Smooth muscle cell (in vitro differentiated cells): ENCODE results near the gene FHOD3. TPM values are rescaled to one million over a fixed set of nuclear protein-coding genes. Genes with fewer than 3 reads are reported as not detected.

Experiments
- DNase-seq: peaks from one replicate; lab custom pipeline; 2025; ENCODE audit not compliant: unreplicated experiment; lab: John Stamatoyannopoulos, UW
- H2AFZ ChIP-seq: fragments of 200-600 bp; sonication (generic); 2 replicates; pipeline ENCODE4 v1.6.0; 2016; ENCODE audit warnings: antibody characterized with exemption, low read depth, mild to moderate bottlenecking
- H3F3A ChIP-seq: fragments of 200-600 bp; sonication (generic); 2 replicates; pipeline ENCODE4 v1.6.0; 2017; ENCODE audit warnings: antibody characterized with exemption, low read depth
- H3K27ac ChIP-seq: fragments of 200-600 bp; sonication (generic); 2 replicates; pipeline ENCODE4 v1.5.1; 2016; ENCODE audit warnings: low read depth, mild to moderate bottlenecking
- H3K27me3 ChIP-seq: fragments of 200-600 bp; sonication (generic); 2 replicates; pipeline ENCODE4 v1.6.1; 2016; ENCODE audit warnings: low read depth, mild to moderate bottlenecking
- H3K36me3 ChIP-seq: fragments of 200-600 bp; sonication (generic); 2 replicates; pipeline ENCODE4 v1.5.1; 2016; ENCODE audit warnings: low read depth
- H3K4me1 ChIP-seq: fragments of 200-600 bp; sonication (generic); 2 replicates; pipeline ENCODE4 v1.5.1; 2016; ENCODE audit warnings: low read depth
- H3K4me2 ChIP-seq: fragments of 200-600 bp; sonication (generic); 2 replicates; pipeline ENCODE4 v1.6.0; 2016; ENCODE audit warnings: mild to moderate bottlenecking
- H3K4me3 ChIP-seq: fragments of 200-600 bp; sonication (generic); 2 replicates; pipeline ENCODE4 v1.5.1; 2016; ENCODE audit warnings: mild to moderate bottlenecking
- H3K79me2 ChIP-seq: fragments of 200-600 bp; sonication (generic); 2 replicates; pipeline ENCODE4 v1.6.0; 2016; ENCODE audit warnings: low read depth, mild to moderate bottlenecking
- H3K9ac ChIP-seq: fragments of 200-600 bp; sonication (generic); 2 replicates; pipeline ENCODE4 v1.6.0; 2016; ENCODE audit warnings: low read depth
- H3K9me3 ChIP-seq: fragments of 200-600 bp; sonication (generic); replicated peaks from 2 replicates; pipeline ENCODE4 v1.5.1; 2016; ENCODE audit warnings: low read depth
- H4K20me1 ChIP-seq: fragments of 200-600 bp; sonication (generic); 2 replicates; pipeline ENCODE4 v1.6.0; 2016; ENCODE audit warnings: low read depth
- CTCF ChIP-seq: fragments of 200-600 bp; sonication (generic); IDR thresholded peaks from 2 replicates; pipeline ENCODE4 v1.5.1; 2017; ENCODE audit warnings: borderline replicate concordance, mild to moderate bottlenecking, antibody characterized with exemption; ENCODE audit not compliant: insufficient read depth, poor library complexity, severe bottlenecking
- WGBS: methylation state at CpG from one replicate; pipeline ENCODE4 v1.1.7; 2016; ENCODE audit warnings: low lambda C conversion rate; 5-methylcytosine and 5-hydroxymethylcytosine counted together
- polyA plus RNA-seq: library from polyadenylated mRNA; unstranded; fragments of >200 nt; fragmentation: Nextera tagmentation; extraction: Ambion mirVana; gene quantifications from 2 replicates; pipeline ENCODE4 v1.2.1, GENCODE V29; 2016
- total RNA-seq: library from RNA; depleted of rRNA; stranded (reverse); fragments of >200 nt; gene quantifications from 2 replicates; pipeline ENCODE4 v1.2.3, GENCODE V29; 2014

The FHOD3 gene
- total and polyA plus RNA-seq, 2 experiments from 2014 or later: 6.3 to 19.4 TPM

GRCh38 chr18:36493349-36494159 is 196.0 kb downstream of the FHOD3 start:
- H3K27ac ChIP-seq: no peak overlapping the region
- WGBS: 80% methylated on average over 15 of the region's 15 CpGs
- H2AFZ ChIP-seq: no peak overlapping the region
- TF ChIP-seq CTCF: no peak
- H3K79me2 ChIP-seq: peaks cover 6% of the 10 kb centered on the region
- H3K4me3 ChIP-seq: no peak overlapping the region
- no peak overlapping the region for H3K4me2 ChIP-seq
- H3K27me3 ChIP-seq: no peaks in the 10 kb centered on the region
- H3K36me3 ChIP-seq: no peaks in the 10 kb centered on the region
- H4K20me1 ChIP-seq: no peaks in the 10 kb centered on the region
- no peaks in the 10 kb centered on the region for H3F3A ChIP-seq
- no peak for DNase-seq
- H3K4me1 ChIP-seq: peaks cover 18% of the 10 kb centered on the region
- no peak overlapping the region for H3K9ac ChIP-seq
- no peaks in the 10 kb centered on the region for H3K9me3 ChIP-seq

GRCh38 chr18:36494160-36494437 is 196.6 kb downstream of the FHOD3 start:
- Histone ChIP-seq H3K9ac (no peak overlapping the region), H3K4me3 (no peak overlapping the region), H4K20me1 (no peaks in the 10 kb centered on the region), H3K79me2 (peaks cover 6% of the 10 kb centered on the region), H3K4me2 (no peak overlapping the region), H3K27ac (no peak overlapping the region), H2AFZ (no peak overlapping the region), H3K9me3 (no peaks in the 10 kb centered on the region), H3F3A (no peaks in the 10 kb centered on the region), H3K4me1 (peaks cover 18% of the 10 kb centered on the region), H3K27me3 (no peaks in the 10 kb centered on the region), H3K36me3 (no peaks in the 10 kb centered on the region)
- DNase-seq: no peak
- no peak for TF ChIP-seq CTCF

GRCh38 chr18:36496022-36496421 is 198.5 kb downstream of the FHOD3 start:
- no peaks in the 10 kb centered on the region for H3F3A ChIP-seq
- no peak for TF ChIP-seq CTCF
- no peak overlapping the region for H3K27ac ChIP-seq
- H3K27me3 ChIP-seq: no peaks in the 10 kb centered on the region
- no peak overlapping the region for H3K4me3 ChIP-seq
- peaks cover 18% of the 10 kb centered on the region for H3K4me1 ChIP-seq
- no peaks in the 10 kb centered on the region for H3K9me3 ChIP-seq
- H3K79me2 ChIP-seq: peaks cover 6% of the 10 kb centered on the region
- no peak overlapping the region for H3K4me2 ChIP-seq
- no peaks in the 10 kb centered on the region for H4K20me1 ChIP-seq
- DNase-seq: no peak
- no peaks in the 10 kb centered on the region for H3K36me3 ChIP-seq
- H3K9ac ChIP-seq: no peak overlapping the region
- no peak overlapping the region for H2AFZ ChIP-seq

GRCh38 chr18:36499938-36500337 is 202.4 kb downstream of the FHOD3 start:
- Histone ChIP-seq H3K79me2 (no peaks in the 10 kb centered on the region), H3K27me3 (no peaks in the 10 kb centered on the region), H3K4me1 (no peaks in the 10 kb centered on the region), H3K9ac (no peak overlapping the region), H3F3A (no peaks in the 10 kb centered on the region), H4K20me1 (no peaks in the 10 kb centered on the region), H3K4me2 (no peak overlapping the region), H3K27ac (no peak overlapping the region), H3K36me3 (no peaks in the 10 kb centered on the region), H3K4me3 (no peak overlapping the region), H2AFZ (no peak overlapping the region), H3K9me3 (no peaks in the 10 kb centered on the region)
- no peak for TF ChIP-seq CTCF
- DNase-seq: no peak
- WGBS: 48% methylated on average over 3 of the region's 3 CpGs
